Measurements from ENCODE around the gene IL25. TPM values are rescaled to one million over a fixed set of nuclear protein-coding genes. Genes with fewer than 3 reads are reported as not detected.

Gene IL25
- total and polyA plus RNA-seq, 2 of the 13 experiments (the other 11 are each of a cell fraction or from before 2014, with no cell fraction given) = not detected

DNA sequence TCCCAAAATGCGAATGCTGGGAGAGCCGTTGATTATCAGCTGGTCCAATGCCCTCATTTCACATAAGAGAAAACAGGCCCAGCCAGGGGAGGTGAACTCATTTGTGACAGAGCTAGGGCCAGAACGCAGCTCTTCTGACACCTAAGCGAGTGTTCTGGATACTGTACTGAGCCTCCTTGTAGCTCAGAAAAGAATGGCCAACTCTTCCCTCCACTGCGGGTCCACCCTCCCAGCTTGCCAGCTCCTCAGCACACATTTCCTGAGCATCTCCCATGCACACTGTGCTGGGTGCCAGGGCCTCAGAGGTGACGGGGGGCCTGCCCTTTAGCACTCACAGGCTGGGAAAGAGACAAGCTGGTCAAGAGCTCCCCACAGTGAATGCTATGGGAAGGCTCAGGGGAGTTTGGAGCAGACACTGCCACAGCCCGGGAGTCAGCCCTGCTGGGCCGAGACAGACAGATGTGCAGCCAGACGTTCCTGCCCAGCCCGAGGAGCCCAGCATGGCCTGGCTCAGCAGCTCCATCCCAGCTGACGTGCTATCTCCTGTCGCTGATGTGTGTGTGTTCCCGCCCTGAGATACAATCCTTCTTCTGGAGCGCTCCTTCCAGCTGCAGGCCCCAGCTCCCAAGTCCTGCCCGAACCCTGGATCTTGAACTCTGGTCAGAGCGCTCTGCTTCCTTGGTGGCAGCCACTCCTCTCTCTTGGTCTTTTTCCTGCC, 7.7 kb downstream of the IL25 start (continued):
- TF ChIP-seq CBFB (CRISPR knock-in tag; IDR thresholded peaks at IDR 0.05) (no peak; the same call in 1 of the 2 replicates), XBP1 (CRISPR knock-in tag; IDR thresholded peaks at IDR 0.05) (no peak), FOXC1 (CRISPR knock-in tag; IDR thresholded peaks at IDR 0.05; ENCODE audit: borderline replicate concordance) (0 out of 2 replicates have a peak, but pooled peaks have one; percentile 7), RBFOX2 (IDR thresholded peaks at IDR 0.05; ENCODE audit: low read depth, low read length) (no peak), ZFAT (CRISPR knock-in tag; conservative IDR thresholded peaks at IDR 0.05) (no peak), ZNF574 (CRISPR knock-in tag; IDR thresholded peaks at IDR 0.05) (no peak), JUND (CRISPR knock-in tag; IDR thresholded peaks at IDR 0.05) (no peak), ZC3H13 (CRISPR knock-in tag; IDR thresholded peaks at IDR 0.05) (no peak), SOX6 (IDR thresholded peaks at IDR 0.05) (no peak), SOX6 (CRISPR knock-in tag; IDR thresholded peaks at IDR 0.05) (no peak), ATF7-NPFF (CRISPR knock-in tag; IDR thresholded peaks at IDR 0.05; ENCODE audit: low read depth) (no peak), KMT2A (CRISPR knock-in tag; IDR thresholded peaks at IDR 0.05) (no peak), HDAC6 (IDR thresholded peaks at IDR 0.05; ENCODE audit: low read depth, low read length) (no peak), TEAD2 (CRISPR knock-in tag; IDR thresholded peaks at IDR 0.05) (no peak), ZNF883 (CRISPR knock-in tag; IDR thresholded peaks at IDR 0.05; ENCODE audit: not compliant biosample characterization) (no peak), ZNF800 (CRISPR knock-in tag; IDR thresholded peaks at IDR 0.05) (no peak), TCF7L2 (IDR thresholded peaks at IDR 0.05; ENCODE audit: low read depth, low read length) (no peak), ZNF552 (CRISPR knock-in tag; IDR thresholded peaks at IDR 0.05; ENCODE audit: borderline replicate concordance) (no peak), SP1 (IDR thresholded peaks at IDR 0.05) (no peak), SP1 (CRISPR knock-in tag; IDR thresholded peaks at IDR 0.05) (no peak), GPBP1L1 (CRISPR knock-in tag; IDR thresholded peaks at IDR 0.05) (no peak), ZNF619 (CRISPR knock-in tag; IDR thresholded peaks at IDR 0.05) (no peak), AKAP8 (CRISPR knock-in tag; IDR thresholded peaks at IDR 0.05) (no peak), ZMYM2 (CRISPR knock-in tag; IDR thresholded peaks at IDR 0.05) (no peak)
- TF ChIP-seq, protein P1, sequence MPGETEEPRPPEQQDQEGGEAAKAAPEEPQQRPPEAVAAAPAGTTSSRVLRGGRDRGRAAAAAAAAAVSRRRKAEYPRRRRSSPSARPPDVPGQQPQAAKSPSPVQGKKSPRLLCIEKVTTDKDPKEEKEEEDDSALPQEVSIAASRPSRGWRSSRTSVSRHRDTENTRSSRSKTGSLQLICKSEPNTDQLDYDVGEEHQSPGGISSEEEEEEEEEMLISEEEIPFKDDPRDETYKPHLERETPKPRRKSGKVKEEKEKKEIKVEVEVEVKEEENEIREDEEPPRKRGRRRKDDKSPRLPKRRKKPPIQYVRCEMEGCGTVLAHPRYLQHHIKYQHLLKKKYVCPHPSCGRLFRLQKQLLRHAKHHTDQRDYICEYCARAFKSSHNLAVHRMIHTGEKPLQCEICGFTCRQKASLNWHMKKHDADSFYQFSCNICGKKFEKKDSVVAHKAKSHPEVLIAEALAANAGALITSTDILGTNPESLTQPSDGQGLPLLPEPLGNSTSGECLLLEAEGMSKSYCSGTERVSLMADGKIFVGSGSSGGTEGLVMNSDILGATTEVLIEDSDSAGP (CRISPR knock-in tag; IDR thresholded peaks at IDR 0.05; ENCODE audit: borderline replicate concordance) = 0 out of 2 replicates have a peak, but pooled peaks have one; percentile 61

Data from HepG2 (cell line).